Caki2 (cell line): ENCODE measurements around the gene PDLIM1. TPM values are rescaled to one million over a fixed set of nuclear protein-coding genes. Genes with fewer than 3 reads are reported as not detected.

ENCODE experiments used
- DNase-seq: peaks from one replicate; pipeline ENCODE4 v3.0.0-alpha.2; 2015; ENCODE audit warnings: low read depth
- in situ Hi-C: cut with HindIII; loops from 2 replicates; pipeline ENCODE4 v1.10.0; 2016; ENCODE audit warnings: low sequenced_read_pairs, low pct_unique_long_range_greater_than_20kb, mixed read lengths
- total RNA-seq: library from RNA; depleted of rRNA; stranded (reverse); fragments of >200 nt; shearing (Covaris generic); gene quantifications from 2 replicates; pipeline ENCODE4 v1.2.3, GENCODE V29; 2014; ENCODE audit warnings: low replicate concordance

Gene PDLIM1
- total RNA-seq, 1 experiment from 2014 or later: 14.8 TPM

DNA sequence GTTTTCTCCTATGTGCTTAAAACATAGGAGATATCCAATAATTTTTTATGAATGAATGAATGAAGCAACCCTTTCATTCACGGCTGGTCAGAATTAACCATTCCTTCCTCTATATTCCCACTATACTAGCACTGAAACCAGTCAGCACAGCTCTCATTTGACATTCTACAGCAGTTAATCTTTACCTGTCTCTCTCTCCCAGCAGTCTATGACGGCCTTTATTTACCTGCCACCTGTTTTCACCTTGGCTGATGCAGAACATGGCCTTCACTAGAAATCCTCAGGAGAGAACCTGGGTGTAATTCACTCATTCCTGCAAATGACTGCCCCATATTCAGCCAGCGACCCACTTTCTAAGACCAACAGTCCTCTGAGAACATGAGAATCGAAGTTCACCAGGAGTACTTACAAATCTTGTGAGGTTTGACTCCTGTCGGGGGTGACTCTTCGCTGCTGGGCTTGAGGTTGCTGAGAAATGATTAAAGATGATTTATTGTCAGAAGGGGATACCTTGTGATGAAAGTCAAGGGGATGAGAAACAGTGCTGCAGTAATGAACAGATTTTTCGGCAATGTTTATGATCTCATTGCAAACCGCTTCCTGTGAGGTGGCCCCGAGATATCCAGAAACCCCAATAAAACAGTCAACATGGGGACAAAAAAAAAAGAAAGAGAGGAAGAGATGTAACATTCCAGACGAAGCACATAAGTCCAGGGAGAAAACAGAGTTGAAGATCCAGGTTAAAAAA lies 30.9 kb upstream of the PDLIM1 start:
- no peak for DNase-seq
- in situ Hi-C loops: no loop called here

DNA sequence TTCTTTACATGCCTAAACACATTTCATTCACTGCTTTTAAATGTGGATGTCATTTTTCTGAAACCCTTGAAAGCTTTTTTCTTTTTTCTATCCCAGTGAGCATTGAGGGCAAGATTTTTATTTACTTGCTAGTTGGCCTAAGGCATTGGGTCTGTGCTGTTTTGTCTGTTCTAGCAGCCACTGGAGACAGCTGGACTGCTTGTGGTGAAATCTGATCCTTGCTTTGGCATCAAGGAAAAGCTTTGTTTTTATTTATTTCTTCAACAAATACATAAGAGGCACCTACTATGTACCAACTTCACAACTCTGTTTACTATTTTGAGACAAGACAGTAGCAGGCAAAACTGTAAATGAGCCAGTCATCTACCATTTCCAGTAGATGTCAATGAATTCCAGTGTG lies 28.4 kb upstream of the PDLIM1 start:
- DNase-seq: no peak
- in situ Hi-C loops: no loop called here

GRCh38 chr10:95315509-95315908 lies 24.7 kb upstream of the PDLIM1 start:
- in situ Hi-C loops: no loop called here
- DNase-seq: no peak

DNA sequence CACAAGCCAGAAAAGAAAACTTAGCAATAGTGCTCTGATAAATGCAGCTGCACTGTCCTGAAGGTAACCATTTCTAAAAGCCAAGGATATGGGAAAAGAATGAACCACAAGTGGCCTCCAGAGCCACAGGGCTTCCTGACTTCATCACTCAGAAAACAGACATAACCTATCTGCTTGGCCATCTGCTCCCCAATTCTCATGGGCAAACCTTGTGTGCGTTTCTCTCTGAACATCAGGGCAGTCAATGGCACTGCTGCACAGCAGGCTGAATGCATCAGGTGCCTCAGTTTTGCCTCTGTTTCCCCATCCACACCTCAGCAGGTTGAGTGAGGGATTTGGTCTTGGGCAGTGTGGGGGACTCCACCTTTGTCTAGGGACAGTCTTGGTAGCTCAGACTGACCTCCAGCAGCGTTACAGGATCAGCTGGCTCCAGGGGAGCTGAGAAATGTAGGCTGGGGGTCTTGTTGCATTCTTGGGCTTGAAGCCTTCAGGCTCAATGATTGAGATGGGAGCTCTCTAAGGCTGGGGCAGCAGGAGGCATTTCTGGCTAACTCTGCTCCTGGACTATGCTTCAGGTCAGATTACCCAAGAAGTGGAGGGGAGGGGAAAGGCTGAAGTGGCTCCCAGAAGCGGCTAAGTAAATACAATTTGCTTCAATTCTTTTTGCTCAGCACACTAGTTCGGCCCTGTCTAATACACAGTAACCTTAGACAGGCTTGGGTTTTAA lies 23.6 kb upstream of the PDLIM1 start:
- DNase-seq: no peak
- in situ Hi-C loops: no loop called here

DNA sequence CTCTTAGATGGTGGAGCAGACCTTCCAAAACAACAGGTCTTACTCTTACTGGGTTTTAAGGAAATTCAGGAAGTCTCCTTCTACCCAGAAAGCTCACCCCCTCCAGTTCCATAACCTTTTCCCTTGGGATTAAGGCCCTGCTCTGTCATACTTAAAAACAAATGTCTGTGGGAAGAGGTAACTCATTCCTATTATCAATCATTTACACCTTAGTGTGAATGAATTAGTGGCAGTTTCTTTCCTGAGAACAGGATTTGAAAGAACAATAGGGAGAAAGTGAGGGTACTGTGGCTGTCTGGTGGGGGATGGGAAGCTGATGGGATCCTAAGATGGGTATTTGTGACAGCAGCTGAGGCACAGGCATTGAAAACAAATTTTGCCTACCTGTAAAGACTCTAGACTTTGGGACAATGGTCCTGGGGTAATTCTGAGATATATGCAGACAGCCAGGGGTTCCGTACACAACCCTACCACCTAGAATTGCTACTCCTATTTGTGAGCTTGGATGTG lies 22.2 kb upstream of the PDLIM1 start:
- in situ Hi-C loops: no loop called here
- no peak for DNase-seq

GRCh38 chr10:95312257-95312656 lies 21.5 kb upstream of the PDLIM1 start:
- no peak for DNase-seq
- in situ Hi-C loops: no loop called here

- no peak for DNase-seq
- in situ Hi-C loops: no loop called here
Observed at GRCh38 chr10:95309958-95310357, 19.2 kb upstream of the PDLIM1 start.

- peak; percentile 90 for DNase-seq
- in situ Hi-C loops: no loop called here
Observed at GRCh38 chr10:95308389-95309302, 17.8 kb upstream of the PDLIM1 start.

- DNase-seq: no peak
- in situ Hi-C loops: no loop called here
Observed at GRCh38 chr10:95306851-95307250, 16.0 kb upstream of the PDLIM1 start.

- no peak for DNase-seq
- in situ Hi-C loops: no loop called here
Observed at GRCh38 chr10:95306318-95306650, 15.5 kb upstream of the PDLIM1 start.

- in situ Hi-C loops: no loop called here
- DNase-seq: no peak
Observed at GRCh38 chr10:95305606-95306317, 15.0 kb upstream of the PDLIM1 start.

- DNase-seq: no peak
- in situ Hi-C loops: no loop called here
Observed at GRCh38 chr10:95304976-95305375, 14.2 kb upstream of the PDLIM1 start.

GRCh38 chr10:95304463-95304862 lies 13.7 kb upstream of the PDLIM1 start:
- no peak for DNase-seq
- in situ Hi-C loops: no loop called here

DNA sequence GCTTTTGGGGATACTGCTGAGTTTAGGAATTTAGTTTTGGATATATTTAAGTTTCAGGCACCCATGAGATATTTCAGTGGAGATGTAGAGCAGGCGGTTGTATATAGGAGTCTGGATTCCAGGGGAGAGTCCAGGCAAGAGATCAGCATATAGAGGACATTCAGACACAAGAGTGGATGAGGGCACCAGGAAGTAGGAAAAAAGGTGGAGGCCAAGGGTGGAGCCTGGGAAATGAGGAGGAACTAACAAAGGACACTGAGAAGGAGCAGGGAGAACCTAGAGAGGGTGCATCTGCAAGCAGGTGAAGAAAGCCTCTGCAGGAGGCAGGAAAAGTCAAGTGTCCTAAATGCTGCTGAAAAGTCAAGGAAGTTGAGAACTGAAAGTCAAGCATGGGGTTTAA lies 13.1 kb upstream of the PDLIM1 start:
- no peak for DNase-seq
- in situ Hi-C loops: no loop called here

- DNase-seq: no peak
Observed at GRCh38 chr10:95303535-95303934, 12.7 kb upstream of the PDLIM1 start.

DNA sequence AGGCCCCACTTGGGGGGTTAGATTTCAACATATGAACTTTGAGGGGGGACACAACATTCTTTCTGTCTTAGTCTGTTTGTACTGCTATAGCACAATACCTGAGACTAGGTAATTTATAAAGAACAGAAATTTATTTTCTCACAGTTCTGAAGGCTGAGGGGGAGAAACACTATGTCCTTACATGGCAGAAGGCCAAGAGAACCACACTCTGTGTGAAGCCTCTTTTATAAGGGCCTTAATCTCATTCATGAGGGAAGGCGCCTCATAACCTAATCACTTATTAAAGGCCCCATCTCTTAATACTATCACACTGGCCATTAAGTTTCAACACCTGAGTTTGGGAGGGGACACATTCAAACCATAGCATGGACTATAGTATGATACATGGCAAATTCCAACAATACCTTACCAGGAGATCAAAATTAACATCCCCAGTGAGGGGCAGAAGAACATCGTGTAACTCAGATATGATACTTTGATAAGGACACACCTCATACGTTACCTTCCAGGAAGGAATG lies 9.3 kb upstream of the PDLIM1 start:
- DNase-seq: no peak
- in situ Hi-C loops: no loop called here

More at GRCh38 chr10:95303535-95303934, 12.7 kb upstream of the PDLIM1 start:
- in situ Hi-C loops: no loop called here

DNA sequence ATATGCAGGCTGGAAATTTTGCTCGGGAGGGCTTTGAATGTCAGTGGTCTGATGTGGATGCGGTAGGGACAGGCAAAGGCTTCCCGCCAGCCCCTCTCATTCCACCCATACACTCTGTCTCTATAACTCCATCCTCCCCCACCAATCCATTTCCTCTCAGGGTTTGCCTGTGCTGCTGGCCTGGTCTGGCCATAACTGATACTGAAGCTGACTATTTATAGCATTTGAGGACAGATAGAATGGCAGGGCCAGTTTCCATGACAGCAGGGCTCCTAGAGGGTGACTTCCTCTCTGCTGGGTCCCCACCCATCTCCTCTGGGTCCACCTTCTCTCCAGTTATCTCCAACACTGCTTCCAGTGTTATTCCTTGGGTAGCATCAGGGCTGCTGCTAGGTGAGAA lies 6.6 kb upstream of the PDLIM1 start:
- DNase-seq: no peak
- in situ Hi-C loops: no loop called here

DNA sequence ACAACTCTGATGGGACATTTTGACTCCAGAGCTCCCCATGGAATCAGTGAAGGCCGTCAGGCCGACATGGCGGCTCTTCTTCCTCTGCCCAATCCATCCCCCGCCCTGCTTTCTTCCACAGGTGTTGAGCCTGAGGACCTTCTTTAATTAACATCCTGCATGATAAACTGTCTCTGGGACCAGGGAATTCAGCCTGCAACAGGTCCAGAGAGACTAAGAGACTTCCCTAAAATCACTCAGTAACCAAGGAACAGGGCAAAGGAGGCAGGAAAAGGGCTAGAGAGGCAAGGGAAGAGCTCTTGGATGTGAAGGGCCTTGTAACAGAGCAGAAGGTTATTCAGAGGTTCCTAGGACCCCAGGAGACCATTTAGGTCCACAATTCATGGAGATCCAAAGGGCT lies 6.0 kb upstream of the PDLIM1 start:
- in situ Hi-C loops: no loop called here
- DNase-seq: no peak
